AG08395 (cell line): Measurements from ENCODE around the gene PDE4D.

ENCODE experiments used
- DNase-seq: peaks from one replicate; pipeline ENCODE4 v3.0.0; 2012; ENCODE audit warnings: mixed read lengths, low spot score

The PDE4D gene

DNA sequence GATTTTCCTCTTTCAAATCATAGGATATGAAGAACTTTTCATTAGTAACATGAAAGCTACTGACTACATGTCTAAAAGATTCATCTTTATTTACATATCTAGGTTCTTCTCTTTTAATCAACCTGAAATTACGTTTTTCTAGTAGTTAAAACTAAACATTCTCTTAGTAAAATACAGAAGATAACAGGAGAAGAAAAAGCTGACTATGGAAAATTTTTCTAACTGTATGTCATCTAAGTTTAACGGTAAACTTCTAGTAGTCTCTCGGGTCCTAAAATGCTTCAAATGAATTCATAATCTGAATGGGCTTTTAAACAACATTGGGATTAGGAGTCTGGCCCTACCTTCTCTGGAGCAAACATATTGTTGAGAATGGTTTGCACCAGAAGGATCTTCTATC is 151.9 kb downstream of the PDE4D start:
- no peak for DNase-seq

DNA sequence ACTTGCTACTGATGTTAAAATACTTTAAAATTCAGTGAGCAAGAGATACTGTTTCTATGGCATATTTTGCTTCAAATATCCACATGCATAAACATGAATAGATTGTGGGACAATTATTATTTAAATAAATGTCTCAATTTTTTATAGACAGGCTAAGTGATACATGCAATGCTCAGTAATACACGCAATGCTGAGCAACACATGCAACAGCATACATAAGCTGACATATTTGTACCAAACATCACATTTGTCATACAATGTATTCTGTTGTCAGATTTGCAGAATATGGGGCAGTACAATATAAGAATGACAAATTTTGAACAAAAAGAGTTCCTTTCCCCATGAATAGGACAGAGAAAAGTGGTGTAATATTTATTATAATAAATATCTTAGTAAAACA is 155.5 kb downstream of the PDE4D start:
- DNase-seq: no peak

DNA sequence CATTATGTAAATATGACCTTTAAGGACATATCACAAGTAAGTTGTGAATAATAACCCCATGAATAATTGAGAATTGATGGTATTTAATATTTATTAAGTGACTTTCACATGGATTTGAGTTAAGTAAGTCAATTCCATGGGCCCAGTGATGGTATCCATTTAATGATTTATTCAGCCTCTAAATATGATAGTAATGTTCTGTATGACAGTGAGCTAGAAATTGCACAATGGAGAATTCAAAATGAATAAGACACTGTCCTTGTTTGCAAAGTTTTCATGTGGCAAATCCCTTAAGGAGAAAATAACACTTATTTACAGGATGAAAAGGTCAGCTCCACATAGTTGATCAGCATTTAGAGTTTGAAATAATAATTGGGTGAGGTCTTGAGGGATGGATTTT is 160.7 kb downstream of the PDE4D start:
- no peak for DNase-seq

DNA sequence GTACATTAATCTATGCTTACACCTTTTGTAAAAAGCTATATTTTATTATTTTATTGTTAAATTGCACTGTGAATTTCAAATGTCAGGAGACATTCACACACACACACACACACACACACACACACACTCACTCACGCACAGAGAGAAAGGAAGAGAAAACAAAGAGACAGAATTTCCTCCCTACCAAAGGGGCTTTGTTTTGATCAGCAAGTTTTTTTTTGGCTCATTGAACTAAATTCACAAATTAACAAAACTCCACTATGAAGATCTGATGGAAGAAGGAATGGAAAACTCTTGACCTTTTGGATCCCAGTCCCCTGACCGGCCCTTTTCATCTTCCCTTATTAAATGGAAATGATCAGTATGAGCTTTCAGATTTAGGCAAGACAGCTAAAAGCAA is 161.2 kb downstream of the PDE4D start:
- DNase-seq: no peak

DNA sequence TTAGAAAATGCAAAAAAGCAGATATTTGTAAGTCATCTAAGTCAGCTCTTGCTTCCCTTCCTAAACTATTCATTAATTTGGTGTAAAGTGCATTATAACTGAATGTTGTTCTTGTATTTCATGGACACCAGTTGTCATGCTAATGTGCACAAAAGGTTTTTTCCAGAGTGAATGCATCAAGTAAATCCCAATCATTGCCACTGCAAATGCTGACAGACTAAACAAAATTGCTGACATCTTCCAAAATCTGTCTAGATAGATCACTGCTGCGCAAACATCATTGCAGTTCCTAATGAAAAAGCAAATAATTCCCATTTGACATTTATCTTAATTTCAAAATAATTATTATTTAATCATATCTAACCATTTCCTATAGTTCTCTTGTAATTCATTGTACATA is 161.7 kb downstream of the PDE4D start:
- DNase-seq: no peak

DNA sequence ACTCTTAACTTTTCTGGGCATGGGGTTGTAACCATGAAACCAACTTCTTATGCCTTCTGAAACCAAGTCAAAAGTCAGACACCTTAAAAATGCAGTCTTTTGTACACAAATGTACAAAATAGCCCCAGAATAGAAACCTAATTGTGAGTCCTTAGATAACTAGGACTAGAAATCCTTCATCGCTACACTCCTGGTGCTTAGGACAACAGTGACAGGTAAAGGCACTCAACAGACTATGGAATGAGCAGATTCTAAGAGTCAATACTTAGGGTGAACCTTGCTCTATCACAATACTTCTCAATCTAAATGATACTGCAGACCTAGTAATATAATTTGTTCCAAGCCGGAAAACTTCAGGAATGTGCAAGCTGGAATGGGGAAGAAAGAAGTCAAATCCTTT is 163.7 kb downstream of the PDE4D start:
- DNase-seq: no peak

DNA sequence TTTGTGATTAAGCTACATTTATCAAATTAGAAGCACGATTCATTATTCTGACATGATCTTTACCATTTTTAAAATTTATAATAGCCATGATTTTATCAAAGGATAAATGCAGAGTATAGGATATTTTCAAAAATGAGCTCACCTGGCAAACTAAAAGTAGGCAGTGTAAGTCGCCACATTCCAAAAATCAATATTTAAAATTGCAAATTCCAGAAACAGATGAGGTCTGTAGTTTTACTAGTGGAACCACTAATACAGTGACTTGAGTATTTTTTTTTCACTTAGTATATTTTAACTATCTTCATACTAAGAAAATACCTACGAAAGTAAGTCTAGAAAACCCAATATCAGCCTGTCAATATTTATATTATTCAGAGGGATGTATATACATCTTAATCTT is 164.2 kb downstream of the PDE4D start:
- no peak for DNase-seq

DNA sequence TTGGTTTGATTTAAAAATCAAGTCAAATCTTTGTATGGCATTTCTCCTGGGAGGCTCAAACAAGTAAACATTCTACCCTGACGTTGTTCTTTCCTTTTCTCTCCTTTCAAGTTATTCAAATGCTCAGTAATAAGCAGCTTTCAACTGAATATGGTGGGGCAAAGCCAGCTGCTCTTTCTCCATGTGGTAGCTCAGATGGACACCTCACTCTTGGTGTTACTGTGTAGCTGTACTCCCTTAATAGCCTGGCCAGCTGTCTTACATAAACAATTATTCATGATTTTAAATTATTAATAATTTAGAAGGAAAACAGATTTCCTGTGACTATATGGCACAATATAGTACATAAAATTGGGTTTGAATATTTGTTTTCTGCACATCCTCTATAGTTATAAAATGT is 165.2 kb downstream of the PDE4D start:
- DNase-seq: no peak

DNA sequence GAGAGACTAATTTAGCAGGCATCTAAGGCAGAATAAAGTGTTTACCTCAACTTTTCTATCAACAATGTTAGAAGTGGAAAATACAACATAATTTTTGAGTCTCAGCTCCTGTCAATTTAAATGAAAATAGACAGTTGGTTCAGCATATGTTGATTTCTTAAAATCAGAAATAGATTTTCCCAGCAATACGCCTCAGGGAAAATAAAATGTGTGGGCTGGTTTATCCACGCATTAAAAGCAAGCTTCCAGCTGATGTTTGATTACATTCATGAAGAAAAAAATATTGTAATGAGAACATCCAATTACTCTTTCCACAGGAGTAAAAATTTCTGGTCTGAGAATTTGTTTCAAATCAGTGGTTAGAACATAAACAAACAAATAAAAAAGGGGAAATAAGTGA is 166.3 kb downstream of the PDE4D start:
- no peak for DNase-seq

DNA sequence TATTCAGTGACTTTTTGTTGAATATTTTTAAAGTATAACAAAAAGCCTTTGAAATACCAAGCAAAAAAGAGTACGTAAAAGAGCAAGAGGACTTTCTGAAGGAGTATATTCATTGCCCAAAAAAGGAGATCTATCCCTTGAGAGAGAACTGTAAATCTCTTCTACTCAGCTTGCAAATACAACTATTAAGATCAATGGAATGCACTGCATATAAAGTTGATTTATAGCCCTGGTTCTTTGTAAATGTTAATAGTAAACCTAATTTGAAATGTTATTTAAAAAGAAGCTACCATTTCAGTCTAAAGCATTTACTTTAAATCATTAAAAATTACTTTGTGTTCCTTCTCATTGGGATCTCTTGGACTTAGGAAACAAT is 168.1 kb downstream of the PDE4D start:
- DNase-seq: no peak

DNA sequence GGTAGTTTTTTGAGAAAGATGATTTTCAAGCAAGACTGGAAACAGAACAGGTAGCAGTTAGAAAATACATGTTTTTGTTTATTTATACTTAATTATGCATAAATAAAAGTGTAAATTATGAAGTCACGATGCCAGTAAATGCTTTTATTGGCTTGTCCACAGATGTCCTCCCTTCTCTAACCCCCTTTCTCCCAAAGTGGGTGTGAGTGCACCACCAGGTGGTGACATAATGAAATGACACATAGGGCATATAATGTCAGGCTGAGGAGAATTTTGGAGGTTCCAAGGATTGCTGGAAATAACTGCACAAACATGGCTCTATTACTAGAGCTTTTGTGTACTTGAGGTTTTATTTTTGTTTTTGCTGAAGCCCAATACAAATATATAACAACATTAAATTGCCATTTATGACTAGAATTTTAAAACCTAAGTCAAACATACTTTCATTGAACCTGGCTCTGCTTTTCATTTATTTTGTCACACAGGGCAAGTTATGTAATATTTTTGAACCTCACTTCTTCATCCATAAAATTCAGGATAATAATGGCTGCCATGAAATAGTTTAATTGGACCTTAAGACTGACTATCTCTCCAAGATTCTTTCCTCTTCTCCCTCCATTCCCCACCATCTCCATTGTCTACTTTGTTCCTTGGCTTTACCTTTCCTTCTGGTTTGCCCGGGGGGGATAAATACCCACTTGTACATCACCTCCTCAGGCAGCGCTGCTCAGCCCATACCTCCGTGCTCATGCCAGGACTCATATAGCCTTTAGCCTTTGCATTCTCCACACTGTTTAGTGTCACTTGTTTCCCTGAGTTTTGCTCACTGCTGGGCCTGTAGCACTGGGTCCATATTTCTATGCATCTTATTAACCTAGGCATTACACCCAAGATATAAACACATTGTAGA is 168.8 kb downstream of the PDE4D start:
- peak; percentile 74 for DNase-seq

DNA sequence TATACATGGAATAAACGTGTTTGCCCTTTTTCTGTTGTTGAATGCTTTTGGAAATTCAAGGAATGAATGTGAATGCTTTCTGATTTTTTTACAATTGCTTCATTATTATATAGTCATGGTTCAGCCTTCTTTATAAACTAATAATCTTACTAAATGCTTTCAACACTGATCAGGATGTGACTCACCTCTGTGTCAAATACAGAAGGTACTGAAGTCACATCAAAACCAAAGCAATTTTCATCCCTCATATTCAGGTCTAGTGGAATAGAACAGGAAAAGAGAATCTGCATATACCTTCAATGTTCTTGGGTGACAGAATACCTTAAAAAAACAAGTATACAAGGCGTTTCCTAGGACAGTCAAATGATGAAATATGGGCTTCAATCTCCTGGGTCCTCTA is 170.7 kb downstream of the PDE4D start:
- no peak for DNase-seq

DNA sequence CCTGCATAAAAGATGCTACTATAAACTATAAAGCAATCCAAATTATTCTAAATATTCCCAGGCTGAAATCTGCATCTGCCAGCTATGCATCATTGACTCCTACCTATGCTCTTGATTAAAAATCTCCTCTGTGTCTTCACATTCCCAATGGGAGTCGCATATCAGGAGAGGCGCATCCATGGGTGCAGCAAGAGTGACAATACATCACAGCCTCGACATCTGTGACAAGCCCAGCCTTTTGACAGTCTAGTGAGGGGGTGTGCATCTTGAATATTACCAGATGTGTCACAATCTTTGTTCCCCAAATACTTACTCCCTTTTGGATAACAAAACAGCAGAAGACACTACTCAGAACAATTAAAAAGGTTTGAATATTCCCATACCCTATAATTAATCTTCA is 171.8 kb downstream of the PDE4D start:
- DNase-seq: no peak

DNA sequence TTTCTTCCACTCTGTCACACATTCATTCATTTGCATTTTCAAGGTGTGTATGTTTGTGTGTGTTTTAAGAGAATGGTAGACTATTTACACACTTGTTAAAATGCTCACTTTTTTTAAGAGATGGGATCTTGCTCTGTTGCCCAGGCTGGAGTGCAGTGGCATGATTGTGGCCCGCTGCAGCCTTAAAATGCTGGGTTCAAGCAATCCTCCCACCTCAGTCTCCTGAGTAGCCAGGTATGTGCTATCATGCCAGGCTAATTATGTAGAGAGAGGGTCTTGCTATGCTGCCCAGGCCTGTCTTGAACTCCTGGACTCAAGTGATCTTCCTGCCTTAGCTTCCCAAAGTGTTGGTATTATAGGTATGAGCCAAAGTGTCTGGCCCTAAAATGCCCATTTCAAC is 173.5 kb downstream of the PDE4D start:
- DNase-seq: no peak

DNA sequence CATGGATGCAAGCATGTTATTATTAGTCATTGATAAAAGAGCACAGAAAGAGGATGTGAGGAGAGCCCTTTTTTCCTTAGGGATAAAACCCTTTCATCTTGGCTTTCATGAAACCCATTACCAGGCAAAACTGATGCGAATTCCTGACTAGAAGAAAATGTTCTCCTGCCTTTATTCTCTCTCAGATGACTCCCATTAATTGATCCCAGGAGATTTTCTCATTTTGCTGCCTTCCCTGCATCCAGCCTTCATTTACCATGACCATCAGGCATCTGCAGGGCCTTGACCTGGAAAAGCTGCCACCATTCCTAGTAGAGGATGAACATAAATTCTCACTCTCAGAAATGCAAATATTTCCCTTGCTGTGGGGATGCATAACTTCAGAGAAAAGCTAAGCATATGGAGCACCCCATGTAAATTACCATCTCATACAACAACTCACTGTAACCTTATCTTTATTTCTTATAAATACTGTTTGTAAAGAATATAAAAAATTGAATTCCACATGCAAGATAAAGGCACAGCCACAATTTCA is 176.5 kb downstream of the PDE4D start:
- DNase-seq: no peak

DNA sequence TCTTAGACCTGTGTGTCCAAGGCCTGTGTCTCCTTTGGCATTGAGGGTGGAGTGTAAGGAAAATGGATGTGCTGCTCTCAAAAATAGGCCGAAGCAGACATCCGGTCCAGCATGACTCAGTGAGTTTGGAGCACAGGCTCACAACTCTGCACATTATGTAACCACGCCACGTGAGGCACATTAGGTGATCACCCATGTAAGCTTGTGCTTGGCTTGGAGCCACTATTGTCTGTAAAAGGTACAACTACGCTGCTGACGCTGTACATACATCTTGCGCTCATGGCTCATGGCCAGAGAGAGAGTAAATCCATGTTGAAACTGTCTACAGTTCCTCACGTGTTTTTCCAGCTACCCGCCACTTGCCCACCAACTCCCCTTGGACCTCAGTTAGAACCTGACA is 177.5 kb downstream of the PDE4D start:
- no peak for DNase-seq

DNA sequence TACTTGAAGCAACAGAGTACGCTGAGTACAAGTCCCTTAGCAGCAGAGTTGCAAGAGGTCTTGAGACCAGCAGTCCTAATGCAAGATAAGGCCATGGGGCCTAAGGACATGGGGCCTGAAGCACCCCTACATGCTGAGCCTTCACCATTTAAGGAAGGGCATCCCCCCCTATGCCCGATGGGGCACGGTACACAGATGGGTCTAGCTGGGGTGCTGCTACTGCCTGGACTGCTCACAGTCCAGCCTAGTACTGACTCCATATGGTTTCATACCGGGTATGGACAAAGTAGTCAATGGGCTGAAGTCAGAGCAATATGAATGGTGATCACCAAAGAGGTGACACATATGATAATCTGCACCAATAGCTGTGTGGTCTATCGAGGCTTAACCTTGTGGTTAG is 178.3 kb downstream of the PDE4D start:
- no peak for DNase-seq

DNA sequence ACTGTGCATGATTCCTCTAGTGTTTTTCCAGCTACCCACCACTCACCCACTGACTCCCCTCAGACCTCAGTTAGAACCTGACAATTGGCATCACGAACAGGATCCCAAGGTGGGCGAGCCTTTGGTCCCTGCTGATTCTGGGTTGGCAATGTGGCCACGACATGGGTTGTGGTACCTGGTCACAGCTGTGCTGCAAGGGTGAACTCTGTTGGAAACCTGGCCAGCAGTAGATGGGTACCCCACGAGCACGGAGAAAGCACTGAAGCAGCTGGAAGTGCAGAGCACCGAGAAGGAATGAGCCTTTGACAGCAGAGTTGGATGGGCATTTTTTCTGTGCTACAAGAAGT is 180.1 kb downstream of the PDE4D start:
- DNase-seq: no peak

DNA sequence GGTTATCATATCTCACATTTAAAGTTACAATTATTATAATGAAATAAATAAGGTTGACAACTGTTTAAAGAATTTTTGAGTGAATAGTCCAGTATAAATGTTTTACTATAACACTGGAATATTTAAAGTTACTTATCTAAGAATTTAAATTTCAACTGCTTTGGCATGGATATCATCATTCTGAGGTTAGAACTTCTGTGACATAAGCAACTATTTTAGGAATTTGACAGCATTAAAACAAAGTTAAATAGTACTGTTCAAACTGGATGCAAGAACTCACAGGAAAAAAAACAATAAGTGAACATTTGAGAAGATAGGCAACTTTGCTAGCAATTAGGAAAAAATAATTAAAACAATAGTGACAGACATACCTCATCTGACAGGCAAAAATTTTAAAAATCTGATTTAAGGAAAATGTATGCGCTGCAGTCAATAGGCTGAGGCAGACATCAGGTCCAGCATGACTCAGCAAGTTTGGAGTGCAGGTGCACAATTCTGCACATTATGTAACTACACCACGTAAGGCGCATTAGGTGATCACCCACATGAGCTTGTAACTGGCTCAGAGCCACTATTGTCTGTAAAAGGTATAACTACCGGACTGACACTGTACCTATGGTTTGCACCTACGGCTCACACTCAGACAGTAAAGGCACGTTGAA is 180.6 kb downstream of the PDE4D start:
- DNase-seq: no peak

DNA sequence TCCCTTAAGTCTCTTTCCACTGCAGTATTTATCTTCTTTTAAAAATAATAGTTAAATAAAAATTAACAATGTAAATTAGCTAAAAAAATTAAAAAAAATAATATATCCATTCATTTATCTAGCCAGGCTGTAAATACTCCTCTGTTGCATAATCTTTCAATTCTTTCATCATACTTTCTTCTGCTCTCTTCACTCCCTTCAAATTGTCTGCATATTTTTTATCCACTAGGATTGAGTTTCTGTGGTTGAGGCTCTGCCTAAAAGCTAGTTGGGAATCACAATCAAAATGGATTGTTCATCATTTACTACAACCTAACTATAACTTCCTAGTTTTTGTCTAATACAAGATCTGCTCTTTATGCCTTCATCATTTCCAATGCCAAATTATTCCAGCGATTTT is 182.2 kb downstream of the PDE4D start:
- DNase-seq: no peak

DNA sequence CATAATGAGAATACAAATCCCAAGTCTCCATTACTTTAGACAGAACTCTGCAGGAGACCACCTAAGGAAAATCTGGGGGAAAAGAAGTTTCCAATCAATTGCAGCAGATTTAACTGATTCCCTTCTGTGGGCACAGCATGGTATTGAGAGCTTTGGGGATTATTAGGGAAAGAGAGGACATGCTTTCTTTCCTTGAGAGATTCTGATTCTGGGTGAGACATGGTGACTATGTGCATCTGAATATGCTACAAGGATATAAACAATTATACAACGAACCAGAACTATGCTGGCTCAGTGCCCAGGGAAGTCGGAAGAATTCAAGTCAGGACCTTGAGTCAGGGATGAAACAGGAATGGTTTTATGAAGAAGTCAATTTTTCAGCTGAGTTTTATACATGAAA is 183.7 kb downstream of the PDE4D start:
- peak; percentile 49 for DNase-seq

DNA sequence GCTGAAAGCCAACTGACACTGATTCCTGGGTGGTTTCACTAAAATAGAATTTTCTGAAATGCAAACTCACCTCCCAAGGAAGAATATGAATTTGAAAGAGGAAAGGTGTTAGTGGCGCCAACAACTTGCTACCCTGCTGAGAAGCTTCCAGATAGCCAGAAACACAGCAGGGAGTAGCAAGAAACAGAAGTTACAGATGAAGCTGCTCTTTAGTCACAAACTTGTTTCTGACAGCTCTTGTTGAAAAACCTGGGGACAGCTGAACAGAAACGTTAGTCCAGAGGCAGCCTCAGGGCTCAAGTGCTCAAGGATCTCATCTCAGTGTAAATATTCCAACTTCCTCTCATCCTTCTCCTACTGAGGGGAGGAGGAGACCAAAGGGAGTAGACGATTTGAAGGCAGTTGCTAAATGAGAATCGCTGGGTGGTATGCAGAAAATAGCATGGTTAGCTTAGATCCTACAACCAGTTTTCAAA is 184.1 kb downstream of the PDE4D start:
- no peak for DNase-seq

DNA sequence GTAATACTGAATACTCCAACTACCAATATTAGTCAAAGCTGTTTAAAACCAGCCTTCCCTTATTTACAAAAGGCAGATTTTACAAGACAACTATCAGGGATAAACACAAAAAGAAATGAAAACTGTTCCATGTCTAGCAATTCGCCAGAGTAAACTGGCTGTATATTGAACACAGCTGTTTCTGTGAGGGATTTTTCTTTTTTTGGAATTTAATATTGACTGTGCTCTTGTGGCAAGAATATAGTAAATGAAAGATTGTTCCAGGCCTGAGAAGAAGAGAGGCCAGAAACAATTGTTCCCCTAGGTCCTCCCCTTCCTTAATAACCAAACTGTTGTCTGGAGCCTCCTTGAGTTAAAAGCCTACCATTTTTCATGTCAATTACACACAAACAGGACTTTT is 188.6 kb downstream of the PDE4D start:
- no peak for DNase-seq

DNA sequence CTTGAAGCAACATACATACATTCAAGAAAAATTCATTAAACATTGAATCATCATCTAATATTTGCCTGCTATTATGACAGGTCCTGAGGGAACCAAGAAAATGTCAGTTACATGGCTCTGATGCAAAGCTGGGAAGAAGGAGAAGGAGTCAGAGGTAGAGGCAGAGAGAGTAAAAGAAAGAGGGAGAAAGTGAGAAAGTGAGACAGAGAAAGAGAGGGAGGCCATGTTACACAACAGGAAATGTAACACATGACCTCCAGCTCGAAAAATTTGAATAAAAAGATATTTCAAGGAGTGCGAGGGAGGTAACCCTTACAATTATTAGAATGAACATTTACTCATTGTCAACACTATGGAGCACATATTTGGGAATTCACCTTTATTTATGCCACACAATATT is 189.7 kb downstream of the PDE4D start:
- DNase-seq: no peak
